Measurements from ENCODE around the gene LGI4.
"Not testable (repeated sequence)": the region's sequence is repeated elsewhere in the genome, so short reads cannot be mapped to it uniquely, and the experiment has no call there.

LGI4 gene

GRCh38 chr19:35141837-35142605 is 7.2 kb upstream of the LGI4 start:
- no peak for DNase-seq

- DNase-seq, result peak; percentile 99
These were observed 6.3 kb upstream of the LGI4 start for GRCh38 chr19:35140962-35141836.

GRCh38 chr19:35140207-35140961 is 5.5 kb upstream of the LGI4 start:
- DNase-seq, result no peak

- no peak for DNase-seq
These were observed 3.5 kb upstream of the LGI4 start, which contains the start of gene FXYD1 for GRCh38 chr19:35138305-35138892. FXYD1 (plus strand) TSS chr19:35138824; CDS start chr19:35140080, 1,256 bp downstream.

- no peak for DNase-seq
These were observed 2.3 kb upstream of the LGI4 start for GRCh38 chr19:35136977-35137702.

GRCh38 chr19:35136231-35136630 is 1.4 kb upstream of the LGI4 start:
- DNase-seq, result no peak

- peak; percentile 88 for DNase-seq
These were observed 590 bp upstream of the LGI4 start for GRCh38 chr19:35135389-35135909.

GRCh38 chr19:35133826-35134225 is 1.0 kb downstream of the LGI4 start:
- no peak for DNase-seq

- no peak for DNase-seq
These were observed 2.6 kb downstream of the LGI4 start for GRCh38 chr19:35132254-35132653.

- DNase-seq, result no peak
These were observed 3.8 kb downstream of the LGI4 start for GRCh38 chr19:35130761-35131720.

GRCh38 chr19:35129724-35130274 is 5.1 kb downstream of the LGI4 start:
- DNase-seq, result not testable (repeated sequence)

- no peak for DNase-seq
These were observed 6.3 kb downstream of the LGI4 start for GRCh38 chr19:35128398-35129057.

- DNase-seq, result no peak
These were observed 7.0 kb downstream of the LGI4 start for GRCh38 chr19:35127871-35128270.

GRCh38 chr19:35126624-35126959 is 8.3 kb downstream of the LGI4 start:
- DNase-seq, result no peak

- DNase-seq, result no peak
These were observed 8.9 kb downstream of the LGI4 start for GRCh38 chr19:35125749-35126623.

- no peak for DNase-seq
These were observed 9.6 kb downstream of the LGI4 start for GRCh38 chr19:35125270-35125717.

- DNase-seq, result peak; percentile 94
These were observed 10.5 kb downstream of the LGI4 start for GRCh38 chr19:35124098-35125060.

Data from activated CD8-positive, alpha-beta memory T cell treated with anti-CD3 and anti-CD28 coated beads, Interleukin-2, amount 50 U/mL, for 48 hours (primary cell).